HepG2 (cell line): ENCODE data around the gene CAMTA2.

ENCODE experiments used
- EZH2 ChIP-seq: conservative IDR thresholded peaks from 2 replicates; pipeline ENCODE4 v1.6.1; 2012; ENCODE audit warnings: mild to moderate bottlenecking, low read depth, low read length, moderate library complexity
- HCFC1 ChIP-seq: fragments of 150-350 bp; IDR thresholded peaks from 2 replicates; pipeline ENCODE4 v1.6.1; 2014; ENCODE audit warnings: low read depth, low read length
- JUN ChIP-seq: sonication (generic); formaldehyde crosslinking; IDR thresholded peaks from 2 replicates; pipeline ENCODE4 v1.4.0; 2020; ENCODE audit warnings: mild to moderate bottlenecking, missing genetic modification reagents
- RAD21 ChIP-seq: fragments of 450-650 bp; formaldehyde crosslinking; IDR thresholded peaks from 2 replicates; pipeline ENCODE4 v1.5.0; 2020; ENCODE audit warnings: mild to moderate bottlenecking
- ZNF280D ChIP-seq: sonication (generic); formaldehyde crosslinking; IDR thresholded peaks from 2 replicates; pipeline ENCODE4 v1.5.1; 2020; ENCODE audit warnings: mild to moderate bottlenecking, missing genetic modification reagents
- ZNF639 ChIP-seq: conservative IDR thresholded peaks from 2 replicates; pipeline ENCODE4 v1.6.1; 2018; ENCODE audit warnings: missing genetic modification reagents
- TF ChIP-seq, protein P1 (sequence below): sonication (generic); formaldehyde crosslinking; IDR thresholded peaks from 2 replicates; pipeline ENCODE4 v1.4.0; 2020; ENCODE audit warnings: missing genetic modification reagents
- TF ChIP-seq, protein P2 (sequence below): IDR thresholded peaks from 2 replicates; pipeline ENCODE4 v1.6.1; 2018; ENCODE audit warnings: missing genetic modification reagents
- TF ChIP-seq, protein P3 (sequence below): sonication (generic); formaldehyde crosslinking; IDR thresholded peaks from 2 replicates; pipeline ENCODE4 v1.5.0; 2020; ENCODE audit warnings: mild to moderate bottlenecking, missing genetic modification reagents, moderate library complexity
- TF ChIP-seq, protein P4 (sequence below): IDR thresholded peaks from 2 replicates; pipeline ENCODE4 v1.6.1; 2012; ENCODE audit warnings: inconsistent platforms

DNA sequence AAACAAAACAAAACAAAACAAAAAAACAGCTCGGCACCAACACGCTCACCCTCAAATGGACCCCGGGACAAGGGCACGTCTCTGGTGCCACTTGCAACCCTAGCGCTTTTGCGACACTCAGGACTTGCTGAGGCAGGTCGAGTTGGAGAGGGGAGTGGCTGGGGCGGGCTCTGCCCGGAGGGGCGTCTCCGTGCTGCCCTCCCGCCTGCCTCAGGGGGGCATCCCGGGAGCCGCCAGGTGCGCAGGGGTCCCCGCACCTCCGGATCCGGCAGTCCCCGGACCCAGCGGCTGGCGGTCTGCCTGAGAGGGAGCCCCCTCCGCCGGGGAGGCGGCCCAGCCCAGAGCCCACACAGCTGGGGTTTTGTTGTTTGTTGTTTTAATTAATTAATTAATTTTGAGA lies 47.8 kb upstream of the CAMTA2 start, which contains the start of gene SLC52A1:
- TF ChIP-seq, protein P1, sequence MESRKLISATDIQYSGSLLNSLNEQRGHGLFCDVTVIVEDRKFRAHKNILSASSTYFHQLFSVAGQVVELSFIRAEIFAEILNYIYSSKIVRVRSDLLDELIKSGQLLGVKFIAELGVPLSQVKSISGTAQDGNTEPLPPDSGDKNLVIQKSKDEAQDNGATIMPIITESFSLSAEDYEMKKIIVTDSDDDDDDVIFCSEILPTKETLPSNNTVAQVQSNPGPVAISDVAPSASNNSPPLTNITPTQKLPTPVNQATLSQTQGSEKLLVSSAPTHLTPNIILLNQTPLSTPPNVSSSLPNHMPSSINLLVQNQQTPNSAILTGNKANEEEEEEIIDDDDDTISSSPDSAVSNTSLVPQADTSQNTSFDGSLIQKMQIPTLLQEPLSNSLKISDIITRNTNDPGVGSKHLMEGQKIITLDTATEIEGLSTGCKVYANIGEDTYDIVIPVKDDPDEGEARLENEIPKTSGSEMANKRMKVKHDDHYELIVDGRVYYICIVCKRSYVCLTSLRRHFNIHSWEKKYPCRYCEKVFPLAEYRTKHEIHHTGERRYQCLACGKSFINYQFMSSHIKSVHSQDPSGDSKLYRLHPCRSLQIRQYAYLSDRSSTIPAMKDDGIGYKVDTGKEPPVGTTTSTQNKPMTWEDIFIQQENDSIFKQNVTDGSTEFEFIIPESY (CRISPR knock-in tag), result no peak
- no peak for TF ChIP-seq JUN (CRISPR knock-in tag)
- no peak for TF ChIP-seq HCFC1
- TF ChIP-seq, protein P2, sequence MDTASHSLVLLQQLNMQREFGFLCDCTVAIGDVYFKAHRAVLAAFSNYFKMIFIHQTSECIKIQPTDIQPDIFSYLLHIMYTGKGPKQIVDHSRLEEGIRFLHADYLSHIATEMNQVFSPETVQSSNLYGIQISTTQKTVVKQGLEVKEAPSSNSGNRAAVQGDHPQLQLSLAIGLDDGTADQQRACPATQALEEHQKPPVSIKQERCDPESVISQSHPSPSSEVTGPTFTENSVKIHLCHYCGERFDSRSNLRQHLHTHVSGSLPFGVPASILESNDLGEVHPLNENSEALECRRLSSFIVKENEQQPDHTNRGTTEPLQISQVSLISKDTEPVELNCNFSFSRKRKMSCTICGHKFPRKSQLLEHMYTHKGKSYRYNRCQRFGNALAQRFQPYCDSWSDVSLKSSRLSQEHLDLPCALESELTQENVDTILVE (CRISPR knock-in tag), result no peak
- TF ChIP-seq ZNF280D (CRISPR knock-in tag), result no peak
- TF ChIP-seq, protein P3, sequence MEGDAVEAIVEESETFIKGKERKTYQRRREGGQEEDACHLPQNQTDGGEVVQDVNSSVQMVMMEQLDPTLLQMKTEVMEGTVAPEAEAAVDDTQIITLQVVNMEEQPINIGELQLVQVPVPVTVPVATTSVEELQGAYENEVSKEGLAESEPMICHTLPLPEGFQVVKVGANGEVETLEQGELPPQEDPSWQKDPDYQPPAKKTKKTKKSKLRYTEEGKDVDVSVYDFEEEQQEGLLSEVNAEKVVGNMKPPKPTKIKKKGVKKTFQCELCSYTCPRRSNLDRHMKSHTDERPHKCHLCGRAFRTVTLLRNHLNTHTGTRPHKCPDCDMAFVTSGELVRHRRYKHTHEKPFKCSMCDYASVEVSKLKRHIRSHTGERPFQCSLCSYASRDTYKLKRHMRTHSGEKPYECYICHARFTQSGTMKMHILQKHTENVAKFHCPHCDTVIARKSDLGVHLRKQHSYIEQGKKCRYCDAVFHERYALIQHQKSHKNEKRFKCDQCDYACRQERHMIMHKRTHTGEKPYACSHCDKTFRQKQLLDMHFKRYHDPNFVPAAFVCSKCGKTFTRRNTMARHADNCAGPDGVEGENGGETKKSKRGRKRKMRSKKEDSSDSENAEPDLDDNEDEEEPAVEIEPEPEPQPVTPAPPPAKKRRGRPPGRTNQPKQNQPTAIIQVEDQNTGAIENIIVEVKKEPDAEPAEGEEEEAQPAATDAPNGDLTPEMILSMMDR (CRISPR knock-in tag), result no peak
- TF ChIP-seq, protein P4, sequence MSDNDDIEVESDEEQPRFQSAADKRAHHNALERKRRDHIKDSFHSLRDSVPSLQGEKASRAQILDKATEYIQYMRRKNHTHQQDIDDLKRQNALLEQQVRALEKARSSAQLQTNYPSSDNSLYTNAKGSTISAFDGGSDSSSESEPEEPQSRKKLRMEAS, result no peak
- no peak for TF ChIP-seq RAD21 (CRISPR knock-in tag)
- no peak for TF ChIP-seq EZH2
- TF ChIP-seq ZNF639 (CRISPR knock-in tag), result no peak
